ENCODE measurements around the gene RNMT.
"Not testable (repeated sequence)": the region's sequence is repeated elsewhere in the genome, so short reads cannot be mapped to it uniquely, and the experiment has no call there.

RNMT gene

GRCh38 chr18:13726232-13726971 is at the start of gene RNMT, which contains the start of gene FAM210A:
RNMT (plus strand) TSS chr18:13726673; CDS start chr18:13731518, 4,845 bp downstream.
FAM210A (minus strand) TSS chr18:13726558; CDS start chr18:13682077, 44,481 bp downstream.
- Histone ChIP-seq H3K4me3 (peak within 1 kb of the TSS; percentile 83), H3K27ac (peak within 1 kb of the TSS; percentile 93 to 94)
- TF ChIP-seq CTCF (IDR thresholded peaks at IDR 0.05) = no peak
- peak; percentile 97 for DNase-seq (ENCODE audit: low spot score)

GRCh38 chr18:13677350-13677749 is 49.1 kb upstream of the RNMT start:
- H3K4me3 ChIP-seq; H3K27ac ChIP-seq; DNase-seq (ENCODE audit: low spot score): not testable (repeated sequence)

- Histone ChIP-seq H3K4me3 (no peak overlapping the region), H3K27ac (no peak overlapping the region)
- TF ChIP-seq CTCF (IDR thresholded peaks at IDR 0.05) = no peak
- no peak for DNase-seq (ENCODE audit: low spot score)
Observed at GRCh38 chr18:13680612-13681011, 45.9 kb upstream of the RNMT start.

GRCh38 chr18:13681701-13682100 is 44.8 kb upstream of the RNMT start:
- TF ChIP-seq CTCF (IDR thresholded peaks at IDR 0.05) = no peak
- Histone ChIP-seq H3K4me3 (no peak overlapping the region), H3K27ac (no peak overlapping the region)
- DNase-seq (ENCODE audit: low spot score) = no peak

- no peak overlapping the region for H3K4me3 ChIP-seq
- H3K27ac ChIP-seq = no peak overlapping the region
- no peak for TF ChIP-seq CTCF (IDR thresholded peaks at IDR 0.05)
- no peak for DNase-seq (ENCODE audit: low spot score)
Observed at GRCh38 chr18:13684546-13684945, 41.9 kb upstream of the RNMT start.

- Histone ChIP-seq H3K27ac (no peak overlapping the region), H3K4me3 (no peak overlapping the region)
- DNase-seq (ENCODE audit: low spot score) = no peak
- TF ChIP-seq CTCF (IDR thresholded peaks at IDR 0.05) = no peak
Observed at GRCh38 chr18:13688191-13689136, 38.0 kb upstream of the RNMT start.

GRCh38 chr18:13690060-13690459 is 36.4 kb upstream of the RNMT start:
- not testable (repeated sequence) for H3K4me3 ChIP-seq; H3K27ac ChIP-seq; DNase-seq (ENCODE audit: low spot score)

- H3K4me3 ChIP-seq; H3K27ac ChIP-seq; DNase-seq (ENCODE audit: low spot score): not testable (repeated sequence)
Observed at GRCh38 chr18:13695337-13695736, 31.1 kb upstream of the RNMT start.

Measured in coronary artery (tissue), 2 donors.